Measurements from ENCODE around the gene PTPN3.

GRCh38 chr9:109383947-109384346 is 114.2 kb downstream of the PTPN3 start:
- TF ChIP-seq MAX (IDR thresholded peaks at IDR 0.05): no peak
- TF ChIP-seq CTCF (IDR thresholded peaks at IDR 0.05; ENCODE audit: low read depth, low read length, missing input control): no peak
- TF ChIP-seq EGR1 (IDR thresholded peaks at IDR 0.05; ENCODE audit: low read depth in 2 of 2): no peak
- no peak for TF ChIP-seq YY1 (IDR thresholded peaks at IDR 0.05)
